ENCODE measurements around the gene USF3.

Gene USF3, protein sequence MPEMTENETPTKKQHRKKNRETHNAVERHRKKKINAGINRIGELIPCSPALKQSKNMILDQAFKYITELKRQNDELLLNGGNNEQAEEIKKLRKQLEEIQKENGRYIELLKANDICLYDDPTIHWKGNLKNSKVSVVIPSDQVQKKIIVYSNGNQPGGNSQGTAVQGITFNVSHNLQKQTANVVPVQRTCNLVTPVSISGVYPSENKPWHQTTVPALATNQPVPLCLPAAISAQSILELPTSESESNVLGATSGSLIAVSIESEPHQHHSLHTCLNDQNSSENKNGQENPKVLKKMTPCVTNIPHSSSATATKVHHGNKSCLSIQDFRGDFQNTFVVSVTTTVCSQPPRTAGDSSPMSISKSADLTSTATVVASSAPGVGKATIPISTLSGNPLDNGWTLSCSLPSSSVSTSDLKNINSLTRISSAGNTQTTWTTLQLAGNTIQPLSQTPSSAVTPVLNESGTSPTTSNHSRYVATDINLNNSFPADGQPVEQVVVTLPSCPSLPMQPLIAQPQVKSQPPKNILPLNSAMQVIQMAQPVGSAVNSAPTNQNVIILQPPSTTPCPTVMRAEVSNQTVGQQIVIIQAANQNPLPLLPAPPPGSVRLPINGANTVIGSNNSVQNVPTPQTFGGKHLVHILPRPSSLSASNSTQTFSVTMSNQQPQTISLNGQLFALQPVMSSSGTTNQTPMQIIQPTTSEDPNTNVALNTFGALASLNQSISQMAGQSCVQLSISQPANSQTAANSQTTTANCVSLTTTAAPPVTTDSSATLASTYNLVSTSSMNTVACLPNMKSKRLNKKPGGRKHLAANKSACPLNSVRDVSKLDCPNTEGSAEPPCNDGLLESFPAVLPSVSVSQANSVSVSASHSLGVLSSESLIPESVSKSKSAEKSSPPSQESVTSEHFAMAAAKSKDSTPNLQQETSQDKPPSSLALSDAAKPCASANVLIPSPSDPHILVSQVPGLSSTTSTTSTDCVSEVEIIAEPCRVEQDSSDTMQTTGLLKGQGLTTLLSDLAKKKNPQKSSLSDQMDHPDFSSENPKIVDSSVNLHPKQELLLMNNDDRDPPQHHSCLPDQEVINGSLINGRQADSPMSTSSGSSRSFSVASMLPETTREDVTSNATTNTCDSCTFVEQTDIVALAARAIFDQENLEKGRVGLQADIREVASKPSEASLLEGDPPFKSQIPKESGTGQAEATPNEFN (N-terminal part only)

GRCh38 chr3:113695786-113696645 lies at the start of gene USF3:
Gene USF3 (minus strand): TSS chr3:113696642. CDS start chr3:113674878, 21,764 bp downstream.
- DNase-seq (ENCODE audit: low spot score) = no peak

- DNase-seq (ENCODE audit: low spot score) = peak; percentile 96
These were observed 49.5 kb upstream of the USF3 start, which contains the start of gene NAA50 for GRCh38 chr3:113745756-113746547. Gene NAA50 (minus strand): TSS chr3:113746249. CDS start chr3:113745949, 300 bp downstream.

DNA sequence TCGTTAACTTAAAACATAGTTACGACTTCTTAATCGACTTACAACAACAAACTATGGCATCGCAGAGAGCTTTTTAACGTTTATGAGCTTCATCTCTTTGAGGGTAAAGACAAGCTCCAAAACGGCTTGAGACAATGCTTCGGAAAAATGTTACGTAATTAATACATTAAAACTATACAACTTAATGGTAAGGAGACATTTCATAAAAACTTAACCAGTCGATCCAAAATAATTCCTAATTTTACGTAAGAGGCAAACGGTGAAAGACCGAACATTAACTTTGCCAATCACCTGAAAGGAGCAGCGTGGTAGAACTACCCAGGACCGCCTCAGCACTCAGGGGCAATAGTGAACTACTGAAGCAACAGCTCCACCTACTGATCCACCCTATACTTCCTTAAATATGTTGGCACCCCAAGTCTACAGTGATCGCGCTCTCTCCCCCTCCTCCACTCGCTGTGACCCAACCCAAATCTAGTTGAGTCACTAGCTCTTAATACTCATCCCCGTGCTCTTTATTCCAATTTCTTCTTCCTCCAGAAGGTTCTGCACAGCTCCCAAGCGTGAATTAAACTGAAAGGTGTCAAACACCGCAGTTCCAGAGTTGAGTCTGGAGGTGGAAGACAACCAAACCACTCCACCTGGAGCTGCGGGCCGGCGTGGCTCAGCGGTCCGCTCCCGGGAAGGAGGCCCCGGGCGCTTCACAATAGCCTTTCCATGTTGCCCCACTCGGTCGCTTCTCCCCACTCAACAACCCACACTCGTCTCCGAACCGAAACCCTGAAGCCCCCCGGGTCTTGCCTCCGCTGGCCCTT lies 48.7 kb upstream of the USF3 start:
- DNase-seq (ENCODE audit: low spot score) = peak; percentile 84

DNA sequence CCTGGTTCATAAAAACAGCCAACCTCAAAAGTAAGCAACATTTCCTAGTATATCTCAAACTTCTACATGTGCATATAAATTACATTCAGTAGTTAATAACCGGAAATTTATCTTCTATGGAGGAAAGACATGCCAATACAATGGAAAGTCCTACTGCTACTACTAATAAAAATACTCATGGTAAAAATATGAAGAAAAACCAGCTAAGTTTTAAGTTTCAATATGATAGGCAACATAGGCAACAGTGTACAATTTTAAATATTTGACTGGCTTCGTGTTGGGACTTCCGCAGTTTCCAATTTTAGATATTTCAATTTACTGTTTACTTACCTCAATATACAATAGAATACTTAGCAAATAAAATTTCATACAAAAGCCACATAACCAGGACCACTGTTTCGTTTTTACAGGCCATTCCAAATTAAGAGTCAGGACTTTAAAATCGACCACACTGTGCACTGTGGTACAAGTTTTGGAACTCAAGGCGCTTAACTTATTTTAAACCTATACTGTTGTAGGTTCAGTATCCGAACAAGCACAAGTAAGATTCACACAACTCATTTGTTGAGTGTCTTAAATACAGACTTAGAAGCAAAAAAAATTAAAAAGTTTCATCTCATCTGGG lies 46.7 kb upstream of the USF3 start:
- DNase-seq (ENCODE audit: low spot score) = no peak

- no peak for DNase-seq (ENCODE audit: low spot score)
These were observed 45.2 kb upstream of the USF3 start for GRCh38 chr3:113741620-113742019.

DNA sequence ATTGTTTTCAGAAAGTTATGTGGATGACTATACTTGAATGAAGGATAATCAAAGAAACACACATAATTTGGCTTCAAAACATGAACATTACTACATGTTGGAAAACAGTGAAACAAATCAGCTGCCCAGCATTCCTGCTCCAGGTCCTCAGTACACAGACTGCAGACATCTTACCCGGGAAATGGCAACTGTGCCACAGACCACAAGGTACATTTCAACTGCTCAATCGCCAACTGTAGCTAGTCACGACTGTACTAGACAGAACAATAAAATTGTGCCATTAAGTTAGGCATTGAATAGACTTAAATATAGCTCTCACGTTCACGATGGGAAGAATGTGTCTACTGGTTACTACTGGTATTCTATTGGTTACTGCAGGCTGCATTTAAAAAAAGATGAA lies 44.6 kb upstream of the USF3 start:
- DNase-seq (ENCODE audit: low spot score) = no peak

DNA sequence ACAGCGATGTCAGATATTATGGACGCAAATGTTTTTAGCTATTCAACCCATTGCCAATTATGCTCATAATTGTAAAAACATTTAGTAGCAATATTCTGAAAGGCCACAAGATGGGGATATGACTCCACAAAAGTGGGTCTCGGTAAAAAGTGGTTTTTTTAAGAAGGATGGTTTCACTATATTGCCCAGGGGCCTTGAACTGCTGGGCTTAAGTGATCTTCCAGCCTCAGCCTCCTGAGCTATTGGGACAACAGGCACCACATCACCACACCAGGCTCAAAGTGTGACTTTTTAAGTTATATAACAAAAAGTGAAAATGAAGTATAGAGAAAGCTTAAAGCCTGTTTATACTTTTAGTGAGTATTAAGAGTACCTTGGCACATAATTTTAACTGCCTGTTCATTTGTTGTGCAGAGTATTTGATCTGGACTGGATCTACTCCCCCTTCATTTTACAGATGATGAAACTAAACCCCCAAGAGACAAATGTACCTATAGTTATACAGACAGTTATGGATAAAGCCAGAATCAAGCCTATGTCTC lies 40.2 kb upstream of the USF3 start:
- no peak for DNase-seq (ENCODE audit: low spot score)

GRCh38 chr3:113731694-113732093 lies 35.3 kb upstream of the USF3 start:
- no peak for DNase-seq (ENCODE audit: low spot score)

DNA sequence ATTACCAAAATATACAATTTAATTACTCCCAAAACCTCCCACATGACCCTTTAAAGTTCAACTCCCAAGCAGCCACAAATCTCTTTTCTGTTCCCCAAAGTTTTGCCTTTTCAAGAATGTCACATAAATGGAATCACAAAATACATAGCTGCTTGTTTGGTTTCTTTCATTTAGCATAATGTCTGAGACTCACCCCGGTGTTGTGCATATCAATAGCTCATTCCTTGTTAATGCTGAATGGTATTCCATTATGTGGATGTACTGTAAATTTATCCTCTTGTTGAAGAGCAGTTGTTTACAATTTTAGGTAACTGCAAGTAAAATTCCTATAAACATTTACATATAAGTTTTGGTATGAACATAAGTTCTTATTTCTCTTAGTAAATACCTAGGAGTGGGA lies 34.1 kb upstream of the USF3 start:
- no peak for DNase-seq (ENCODE audit: low spot score)

GRCh38 chr3:113728661-113729060 lies 32.2 kb upstream of the USF3 start:
- no peak for DNase-seq (ENCODE audit: low spot score)

DNA sequence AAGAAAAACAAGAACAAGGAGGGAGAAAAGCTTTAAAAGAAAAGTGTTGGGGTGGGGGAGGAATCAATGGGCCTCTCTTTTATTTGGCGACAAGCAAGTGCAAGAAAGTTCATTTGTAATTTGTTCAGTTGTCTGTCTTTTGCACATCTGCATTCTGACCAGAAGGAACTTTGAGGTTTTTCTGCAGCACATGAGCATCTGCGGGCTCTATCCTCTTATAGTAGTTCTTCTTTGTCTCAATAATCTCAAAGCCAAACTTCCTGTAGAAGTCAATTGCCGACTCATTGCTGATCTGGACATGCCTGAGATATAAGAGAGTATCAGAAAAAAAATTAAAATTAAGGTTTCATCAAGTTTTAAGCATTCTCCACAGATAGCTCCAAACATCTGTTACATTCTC lies 25.2 kb upstream of the USF3 start:
- DNase-seq (ENCODE audit: low spot score) = no peak

- DNase-seq (ENCODE audit: low spot score) = no peak
These were observed 23.3 kb upstream of the USF3 start for GRCh38 chr3:113719758-113720157.

GRCh38 chr3:113719294-113719693 lies 22.9 kb upstream of the USF3 start:
- DNase-seq (ENCODE audit: low spot score) = no peak

GRCh38 chr3:113717818-113718217 lies 21.4 kb upstream of the USF3 start:
- no peak for DNase-seq (ENCODE audit: low spot score)

GRCh38 chr3:113717308-113717707 lies 20.9 kb upstream of the USF3 start:
- DNase-seq (ENCODE audit: low spot score) = no peak

GRCh38 chr3:113714702-113715101 lies 18.3 kb upstream of the USF3 start:
- DNase-seq (ENCODE audit: low spot score) = no peak

- DNase-seq (ENCODE audit: low spot score) = no peak
These were observed 15.7 kb upstream of the USF3 start for GRCh38 chr3:113712129-113712528.

DNA sequence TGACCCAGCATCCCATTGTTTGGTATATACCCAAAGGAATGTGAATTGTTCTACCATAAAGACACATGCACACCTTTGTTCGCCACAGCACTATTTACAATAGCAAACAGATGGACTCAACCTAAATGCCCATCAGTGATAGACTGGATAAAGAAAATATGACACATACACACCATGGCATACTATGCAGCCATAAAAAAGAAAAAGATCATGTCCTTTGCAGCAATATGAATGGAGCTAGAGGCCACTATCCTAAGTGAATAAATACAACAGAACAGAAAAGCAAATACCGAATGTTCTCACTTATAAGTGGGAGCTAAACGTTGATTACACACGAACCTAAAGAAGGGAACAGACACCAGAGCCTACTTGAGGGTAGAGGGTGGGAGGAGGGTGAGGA lies 11.4 kb upstream of the USF3 start:
- no peak for DNase-seq (ENCODE audit: low spot score)

GRCh38 chr3:113698956-113699355 lies 2.5 kb upstream of the USF3 start:
- peak; percentile 61 for DNase-seq (ENCODE audit: low spot score)

Data from ecto neural progenitor cell (in vitro differentiated cells).